Measurements from ENCODE around the gene GADD45A. TPM values are rescaled to one million over a fixed set of nuclear protein-coding genes. Genes with fewer than 3 reads are reported as not detected.

The GADD45A gene
- total and polyA plus RNA-seq, 3 donors from 2014 or later, result 14.9 to 47.0 (median 29.8) TPM

DNA sequence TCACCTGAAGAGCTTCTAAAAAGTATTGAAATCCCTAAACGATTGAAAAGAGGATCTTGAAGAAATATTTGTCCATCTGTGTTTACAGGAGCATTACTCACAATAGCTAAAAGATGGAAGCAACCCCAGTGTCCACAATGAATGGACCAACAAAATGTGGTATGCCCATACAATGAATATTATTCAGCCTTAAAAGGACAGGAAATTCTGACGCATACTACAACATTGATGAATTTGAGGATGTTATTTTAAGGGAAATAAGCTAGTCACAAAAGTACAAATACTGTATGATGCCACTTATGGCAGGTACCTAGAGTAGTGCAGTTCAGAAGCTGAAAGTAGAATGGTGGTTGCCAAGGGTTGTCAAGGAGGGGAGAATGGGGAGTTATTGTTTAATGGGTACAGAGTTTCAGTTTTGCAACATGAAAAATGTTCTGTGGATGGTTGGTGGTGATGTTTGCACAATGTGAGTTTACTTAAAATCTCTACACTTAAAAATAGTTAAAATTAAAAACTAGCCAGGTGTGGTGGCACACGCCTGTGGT is 37.1 kb upstream of the GADD45A start:
- no peak for DNase-seq
- TF ChIP-seq POLR2A (IDR thresholded peaks at IDR 0.05), result no peak
- TF ChIP-seq, protein P1, sequence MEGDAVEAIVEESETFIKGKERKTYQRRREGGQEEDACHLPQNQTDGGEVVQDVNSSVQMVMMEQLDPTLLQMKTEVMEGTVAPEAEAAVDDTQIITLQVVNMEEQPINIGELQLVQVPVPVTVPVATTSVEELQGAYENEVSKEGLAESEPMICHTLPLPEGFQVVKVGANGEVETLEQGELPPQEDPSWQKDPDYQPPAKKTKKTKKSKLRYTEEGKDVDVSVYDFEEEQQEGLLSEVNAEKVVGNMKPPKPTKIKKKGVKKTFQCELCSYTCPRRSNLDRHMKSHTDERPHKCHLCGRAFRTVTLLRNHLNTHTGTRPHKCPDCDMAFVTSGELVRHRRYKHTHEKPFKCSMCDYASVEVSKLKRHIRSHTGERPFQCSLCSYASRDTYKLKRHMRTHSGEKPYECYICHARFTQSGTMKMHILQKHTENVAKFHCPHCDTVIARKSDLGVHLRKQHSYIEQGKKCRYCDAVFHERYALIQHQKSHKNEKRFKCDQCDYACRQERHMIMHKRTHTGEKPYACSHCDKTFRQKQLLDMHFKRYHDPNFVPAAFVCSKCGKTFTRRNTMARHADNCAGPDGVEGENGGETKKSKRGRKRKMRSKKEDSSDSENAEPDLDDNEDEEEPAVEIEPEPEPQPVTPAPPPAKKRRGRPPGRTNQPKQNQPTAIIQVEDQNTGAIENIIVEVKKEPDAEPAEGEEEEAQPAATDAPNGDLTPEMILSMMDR (IDR thresholded peaks at IDR 0.05), result no peak
- H3K27ac ChIP-seq, result no peak overlapping the region
- peaks cover 17% of the 10 kb centered on the region for H3K4me1 ChIP-seq
- intact Hi-C loops (cut with DNase I; ENCODE audit: low total_unique reads), result no loop called here
- H3K27me3 ChIP-seq, result no peaks in the 10 kb centered on the region
- no peaks in the 10 kb centered on the region for H3K9me3 ChIP-seq
- no peak overlapping the region for H3K4me3 ChIP-seq
- no peaks in the 10 kb centered on the region for H3K36me3 ChIP-seq (ENCODE audit: low read depth, missing control alignments)
- WGBS, 2 donors, result 81 to 91% methylated on average over 3 of the region's 3 CpGs

DNA sequence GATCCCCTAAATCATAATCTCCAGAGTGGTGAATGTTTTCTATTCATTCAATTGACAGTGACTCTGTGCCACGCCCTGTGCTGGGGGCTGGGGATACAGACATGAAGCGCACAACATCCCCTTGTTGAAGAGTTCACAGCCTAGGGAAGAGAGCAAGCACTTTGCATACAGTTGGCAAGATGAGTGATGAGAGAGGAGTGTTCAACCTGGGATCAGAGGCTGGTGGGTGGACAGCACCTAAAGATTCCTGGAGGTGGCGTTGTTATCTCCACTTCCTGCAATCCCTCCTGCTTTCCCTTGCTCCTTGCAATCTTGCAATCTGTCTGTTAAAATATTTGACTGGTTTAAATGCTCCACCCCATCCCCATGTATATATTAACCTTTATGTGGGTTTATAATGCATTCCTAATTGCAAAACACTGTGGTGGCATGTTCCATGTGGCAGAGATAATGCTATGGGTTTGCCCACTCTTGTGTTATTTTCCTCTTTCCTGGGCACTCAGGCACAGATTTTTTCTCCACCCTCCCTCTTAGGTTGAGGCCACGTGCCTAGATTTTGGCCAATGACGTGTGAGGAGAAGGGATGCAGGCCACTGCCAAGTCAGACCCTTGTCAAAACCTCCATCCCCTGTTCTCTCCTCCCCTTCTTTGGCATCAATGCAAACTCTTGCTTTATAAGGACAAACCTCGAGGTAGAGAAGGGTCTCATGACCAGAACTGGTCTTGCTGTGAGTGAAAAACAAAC is 36.2 kb upstream of the GADD45A start:
- DNase-seq, result no peak
- TF ChIP-seq, protein P1 (IDR thresholded peaks at IDR 0.05), result no peak
- TF ChIP-seq POLR2A (IDR thresholded peaks at IDR 0.05), result no peak
- intact Hi-C loops (cut with DNase I; ENCODE audit: low total_unique reads), result no loop called here

GRCh38 chr1:67650061-67650460 is 34.9 kb upstream of the GADD45A start:
- TF ChIP-seq POLR2A (IDR thresholded peaks at IDR 0.05), result no peak
- TF ChIP-seq, protein P1 (IDR thresholded peaks at IDR 0.05), result no peak
- H3K36me3 ChIP-seq (ENCODE audit: low read depth, missing control alignments), result no peaks in the 10 kb centered on the region
- no peaks in the 10 kb centered on the region for H3K27me3 ChIP-seq
- intact Hi-C loops (cut with DNase I; ENCODE audit: low total_unique reads), result no loop called here
- H3K9me3 ChIP-seq, result no peaks in the 10 kb centered on the region
- H3K4me1 ChIP-seq, result peaks cover 17% of the 10 kb centered on the region
- no peak for DNase-seq
- H3K27ac ChIP-seq, result no peak overlapping the region
- H3K4me3 ChIP-seq, result no peak overlapping the region

More for the DNA sequence above, 36.2 kb upstream of the GADD45A start:
- no peaks in the 10 kb centered on the region for H3K27me3 ChIP-seq
- WGBS, 2 donors, result 81 to 93% methylated on average over 6 of the region's 6 CpGs
- H3K4me1 ChIP-seq, result peaks cover 17% of the 10 kb centered on the region
- no peak overlapping the region for H3K27ac ChIP-seq
- H3K4me3 ChIP-seq, result no peak overlapping the region
- H3K36me3 ChIP-seq (ENCODE audit: low read depth, missing control alignments), result no peaks in the 10 kb centered on the region
- no peaks in the 10 kb centered on the region for H3K9me3 ChIP-seq

DNA sequence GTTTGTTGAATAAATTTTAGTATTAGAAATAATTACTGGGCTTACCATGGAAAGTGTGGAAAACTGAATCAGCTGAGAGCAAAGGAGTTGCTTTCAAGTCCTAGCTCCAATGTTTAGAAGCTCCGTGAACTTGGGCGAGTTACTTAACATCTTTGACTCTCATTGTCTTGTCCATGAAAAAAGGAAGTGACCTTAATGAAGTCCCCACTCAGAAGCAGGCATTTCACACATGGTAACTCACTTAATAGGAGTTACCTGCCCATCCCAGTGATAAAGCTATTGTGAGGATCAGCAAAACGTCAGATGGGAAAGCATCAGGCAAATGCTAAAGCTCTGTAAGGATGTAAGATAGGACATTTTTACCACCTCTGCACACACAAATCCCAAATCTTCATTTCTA is 34.0 kb upstream of the GADD45A start:
- WGBS, 2 donors, result 83 to 96% methylated on average over 3 of the region's 3 CpGs

More for the DNA sequence above, 34.0 kb upstream of the GADD45A start:
- H3K27me3 ChIP-seq, result no peaks in the 10 kb centered on the region
- intact Hi-C loops (cut with DNase I; ENCODE audit: low total_unique reads), result no loop called here
- TF ChIP-seq POLR2A (IDR thresholded peaks at IDR 0.05), result no peak
- TF ChIP-seq, protein P1 (IDR thresholded peaks at IDR 0.05), result no peak
- H3K9me3 ChIP-seq, result no peaks in the 10 kb centered on the region
- no peak overlapping the region for H3K4me3 ChIP-seq
- DNase-seq, result no peak
- H3K36me3 ChIP-seq (ENCODE audit: low read depth, missing control alignments), result no peaks in the 10 kb centered on the region
- H3K27ac ChIP-seq, result no peak overlapping the region
- H3K4me1 ChIP-seq, result peaks cover 9% of the 10 kb centered on the region

Data from testis (tissue), 3 donors.